Measurements from ENCODE around the gene FNDC3B. TPM values are rescaled to one million over a fixed set of nuclear protein-coding genes. Genes with fewer than 3 reads are reported as not detected.

FNDC3B gene
- total and polyA plus RNA-seq, 3 donors from 2014 or later = 24.2 to 63.5 (median 57.7) TPM

DNA sequence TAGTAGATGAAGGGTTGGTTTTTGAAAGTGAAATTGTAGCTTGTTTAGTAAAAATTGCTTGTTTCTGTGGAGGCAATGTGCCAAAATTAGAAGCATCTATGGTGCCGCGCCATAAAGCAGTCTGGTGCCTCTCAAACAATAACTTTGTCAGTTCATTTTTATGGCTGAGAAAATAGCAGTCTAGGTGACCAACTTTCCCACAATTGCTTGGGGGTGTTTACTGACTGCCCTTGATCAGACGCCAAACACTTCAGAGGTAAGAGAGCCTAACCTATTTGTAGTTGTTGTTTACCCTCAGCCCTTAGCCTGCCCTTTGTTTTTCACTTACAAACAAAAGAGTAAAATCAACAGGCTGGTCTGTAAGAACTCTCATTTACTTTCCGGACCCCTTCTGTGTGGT is 174.5 kb downstream of the FNDC3B start:
- Histone ChIP-seq H3K36me3 (ENCODE audit: low read depth, missing control alignments) (no peaks in the 10 kb centered on the region), H3K4me1 (peaks cover 27% of the 10 kb centered on the region), H3K27ac (no peak overlapping the region), H3K9me3 (no peaks in the 10 kb centered on the region), H3K27me3 (no peaks in the 10 kb centered on the region), H3K4me3 (no peak overlapping the region)
- DNase-seq = no peak
- intact Hi-C loops (cut with DNase I; ENCODE audit: low total_unique reads) = no loop called here
- TF ChIP-seq POLR2A (IDR thresholded peaks at IDR 0.05) = no peak
- TF ChIP-seq, protein P1, sequence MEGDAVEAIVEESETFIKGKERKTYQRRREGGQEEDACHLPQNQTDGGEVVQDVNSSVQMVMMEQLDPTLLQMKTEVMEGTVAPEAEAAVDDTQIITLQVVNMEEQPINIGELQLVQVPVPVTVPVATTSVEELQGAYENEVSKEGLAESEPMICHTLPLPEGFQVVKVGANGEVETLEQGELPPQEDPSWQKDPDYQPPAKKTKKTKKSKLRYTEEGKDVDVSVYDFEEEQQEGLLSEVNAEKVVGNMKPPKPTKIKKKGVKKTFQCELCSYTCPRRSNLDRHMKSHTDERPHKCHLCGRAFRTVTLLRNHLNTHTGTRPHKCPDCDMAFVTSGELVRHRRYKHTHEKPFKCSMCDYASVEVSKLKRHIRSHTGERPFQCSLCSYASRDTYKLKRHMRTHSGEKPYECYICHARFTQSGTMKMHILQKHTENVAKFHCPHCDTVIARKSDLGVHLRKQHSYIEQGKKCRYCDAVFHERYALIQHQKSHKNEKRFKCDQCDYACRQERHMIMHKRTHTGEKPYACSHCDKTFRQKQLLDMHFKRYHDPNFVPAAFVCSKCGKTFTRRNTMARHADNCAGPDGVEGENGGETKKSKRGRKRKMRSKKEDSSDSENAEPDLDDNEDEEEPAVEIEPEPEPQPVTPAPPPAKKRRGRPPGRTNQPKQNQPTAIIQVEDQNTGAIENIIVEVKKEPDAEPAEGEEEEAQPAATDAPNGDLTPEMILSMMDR (IDR thresholded peaks at IDR 0.05) = no peak
- WGBS, 2 donors = 70 to 75% methylated on average over 3 of the region's 4 CpGs

DNA sequence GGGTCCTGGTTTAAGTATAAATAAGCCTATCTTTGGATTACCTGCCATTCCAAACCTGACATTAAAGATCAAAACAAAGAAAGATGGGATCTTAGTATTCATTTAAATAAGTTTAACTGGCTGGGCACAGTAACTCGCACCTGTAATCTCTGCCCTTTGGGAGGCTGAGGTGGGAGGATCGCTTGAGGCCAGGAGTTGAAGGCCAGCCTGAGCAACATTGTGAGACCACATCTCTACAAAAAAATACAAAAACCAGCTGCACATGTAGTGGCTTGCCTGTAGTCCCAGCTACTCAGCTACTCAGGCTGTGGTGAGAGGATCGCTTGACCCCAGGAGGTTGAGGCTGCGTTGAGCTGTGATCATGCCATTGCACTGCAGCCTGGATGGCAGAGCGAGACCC is 176.9 kb downstream of the FNDC3B start:
- Histone ChIP-seq H3K36me3 (ENCODE audit: low read depth, missing control alignments) (no peaks in the 10 kb centered on the region), H3K9me3 (no peaks in the 10 kb centered on the region), H3K27me3 (no peaks in the 10 kb centered on the region), H3K4me1 (peaks cover 30% of the 10 kb centered on the region), H3K27ac (no peak overlapping the region), H3K4me3 (no peak overlapping the region)
- intact Hi-C loops (cut with DNase I; ENCODE audit: low total_unique reads) = no loop called here
- WGBS, 2 donors = 82 to 87% methylated on average over 5 of the region's 5 CpGs
- DNase-seq = no peak
- TF ChIP-seq POLR2A (IDR thresholded peaks at IDR 0.05) = no peak

DNA sequence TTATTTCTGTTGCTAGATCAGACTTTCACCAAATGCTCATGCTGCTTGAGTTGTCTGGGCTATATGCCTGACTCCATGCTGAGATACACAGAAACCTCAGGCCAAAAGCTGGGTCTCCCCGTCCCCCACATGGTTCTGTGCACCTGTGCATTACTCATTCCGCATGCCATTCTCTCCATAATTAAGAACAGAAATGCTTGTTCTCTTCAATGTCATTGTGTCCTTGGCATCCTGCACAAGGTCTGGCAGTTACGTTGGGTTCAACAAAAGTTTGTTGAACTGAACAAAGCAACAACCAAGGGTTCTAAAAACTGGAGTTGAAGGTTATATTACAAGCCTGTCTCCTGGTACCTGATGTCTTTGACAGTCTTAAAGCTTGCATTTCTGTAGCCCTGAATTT is 177.5 kb downstream of the FNDC3B start:
- TF ChIP-seq POLR2A (IDR thresholded peaks at IDR 0.05) = no peak
- TF ChIP-seq, protein P1 (IDR thresholded peaks at IDR 0.05) = no peak
- DNase-seq = no peak
- Histone ChIP-seq H3K36me3 (ENCODE audit: low read depth, missing control alignments) (no peaks in the 10 kb centered on the region), H3K27ac (no peak overlapping the region), H3K4me1 (peaks cover 36% of the 10 kb centered on the region), H3K4me3 (no peak overlapping the region), H3K27me3 (no peaks in the 10 kb centered on the region), H3K9me3 (no peaks in the 10 kb centered on the region)
- intact Hi-C loops (cut with DNase I; ENCODE audit: low total_unique reads) = no loop called here
- 39 to 56% methylated on average over 3 of the region's 3 CpGs for WGBS, 2 donors

DNA sequence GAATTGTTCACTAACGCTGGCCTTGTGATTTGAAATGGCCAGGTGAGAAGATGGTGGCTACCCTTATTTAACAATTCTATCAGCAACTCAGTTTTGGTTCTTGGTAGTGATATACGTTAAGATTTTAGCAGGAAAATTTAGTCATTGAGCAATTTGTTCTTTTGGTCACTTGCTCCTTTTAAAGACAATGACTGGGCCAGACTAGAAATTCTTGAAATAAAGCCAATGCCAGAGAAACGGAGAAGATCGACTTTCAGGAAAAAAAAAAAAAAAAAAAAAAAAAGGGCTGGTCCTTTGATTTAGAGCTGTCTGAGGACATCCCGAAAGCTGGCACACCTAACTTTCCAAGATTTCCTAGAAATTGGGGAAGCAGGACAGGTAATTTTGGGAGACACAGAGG is 178.5 kb downstream of the FNDC3B start:
- Histone ChIP-seq H3K4me3 (no peak overlapping the region), H3K27me3 (no peaks in the 10 kb centered on the region), H3K36me3 (ENCODE audit: low read depth, missing control alignments) (no peaks in the 10 kb centered on the region), H3K4me1 (peaks cover 34% of the 10 kb centered on the region), H3K9me3 (no peaks in the 10 kb centered on the region), H3K27ac (no peak overlapping the region)
- intact Hi-C loops (cut with DNase I; ENCODE audit: low total_unique reads) = no loop called here
- DNase-seq = no peak
- TF ChIP-seq, protein P1 (IDR thresholded peaks at IDR 0.05) = no peak
- TF ChIP-seq POLR2A (IDR thresholded peaks at IDR 0.05) = no peak
- WGBS, 2 donors = 40 to 43% methylated on average over 5 of the region's 5 CpGs

DNA sequence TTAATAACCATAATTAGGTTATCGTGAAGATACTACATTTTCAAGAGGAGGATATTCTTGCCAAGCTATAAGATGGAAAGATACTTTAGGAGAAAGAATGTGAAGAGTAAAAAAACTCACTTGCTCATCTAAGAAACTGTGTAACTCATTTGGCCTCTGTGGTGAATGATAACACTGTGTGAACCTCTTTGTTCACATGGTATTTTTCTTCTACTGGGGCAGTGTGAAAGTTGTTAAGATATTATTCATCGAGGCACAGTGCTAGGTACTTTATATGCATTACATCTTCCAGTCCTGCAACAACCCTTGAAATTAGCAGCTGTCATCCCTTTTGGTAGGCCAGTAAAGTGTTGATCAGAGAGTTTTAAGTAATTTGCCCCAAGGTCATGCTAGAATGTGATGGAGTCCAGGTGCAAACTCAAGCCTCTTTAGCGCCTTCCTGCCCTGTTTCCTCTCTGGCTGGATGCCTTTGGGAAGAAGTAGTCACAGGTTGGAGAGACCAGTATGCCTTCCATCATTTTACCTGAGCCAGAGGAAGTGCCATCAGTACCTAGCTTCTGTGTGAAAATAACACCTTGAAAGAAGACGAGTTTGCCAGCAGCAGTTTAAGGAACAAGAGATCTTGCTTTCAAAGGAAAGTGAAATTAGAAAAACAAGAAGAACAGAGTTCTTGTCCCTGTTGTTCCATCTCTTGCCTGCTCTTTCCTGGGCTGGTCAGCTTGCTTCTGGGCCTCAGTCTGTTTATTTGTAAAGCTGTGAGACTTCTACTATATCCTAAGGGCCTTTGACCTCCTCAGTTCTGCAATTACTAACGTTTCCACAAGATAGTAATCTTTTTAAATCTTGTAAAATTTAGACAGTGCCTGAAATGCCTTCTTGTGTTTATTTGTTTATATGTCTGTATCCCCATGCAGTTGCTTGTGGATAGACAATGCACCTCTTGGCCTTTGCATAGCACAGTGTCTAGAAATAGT is 179.3 kb downstream of the FNDC3B start:
- Histone ChIP-seq H3K9me3 (no peaks in the 10 kb centered on the region), H3K4me1 (peaks cover 29% of the 10 kb centered on the region), H3K27ac (peak overlapping the region in 1 of 2 donors; percentile 3), H3K4me3 (no peak overlapping the region), H3K27me3 (no peaks in the 10 kb centered on the region), H3K36me3 (ENCODE audit: low read depth, missing control alignments) (no peaks in the 10 kb centered on the region)
- no peak for DNase-seq
- TF ChIP-seq, protein P1 (IDR thresholded peaks at IDR 0.05) = no peak
- no peak for TF ChIP-seq POLR2A (IDR thresholded peaks at IDR 0.05)
- intact Hi-C loops (cut with DNase I; ENCODE audit: low total_unique reads) = no loop called here
- WGBS, 2 donors = 42 to 52% methylated on average over 5 of the region's 5 CpGs

Data from testis (tissue), 3 donors.